T-helper 2 cell treated with Interferon-gamma antibody and Interleukin-4, amounts not matched to agents 100 ng/mL and 5 ng/mL, for 36 hours (primary cell): ENCODE data around the gene DDOST. TPM values are rescaled to one million over a fixed set of nuclear protein-coding genes. Genes with fewer than 3 reads are reported as not detected.

Experiments used
- intact Hi-C: fragments of 100-400 bp; cut with micrococcal nuclease; formaldehyde crosslinking; loops from one replicate; pipeline ENCODE4 v1.15.1; 2023
- total RNA-seq: library from RNA; stranded (reverse); gene quantifications from 2 replicates; pipeline ENCODE4 v1.2.3, GENCODE V29; 2022

DDOST gene
- 181 and 198 TPM in 2 replicates for total RNA-seq

DNA sequence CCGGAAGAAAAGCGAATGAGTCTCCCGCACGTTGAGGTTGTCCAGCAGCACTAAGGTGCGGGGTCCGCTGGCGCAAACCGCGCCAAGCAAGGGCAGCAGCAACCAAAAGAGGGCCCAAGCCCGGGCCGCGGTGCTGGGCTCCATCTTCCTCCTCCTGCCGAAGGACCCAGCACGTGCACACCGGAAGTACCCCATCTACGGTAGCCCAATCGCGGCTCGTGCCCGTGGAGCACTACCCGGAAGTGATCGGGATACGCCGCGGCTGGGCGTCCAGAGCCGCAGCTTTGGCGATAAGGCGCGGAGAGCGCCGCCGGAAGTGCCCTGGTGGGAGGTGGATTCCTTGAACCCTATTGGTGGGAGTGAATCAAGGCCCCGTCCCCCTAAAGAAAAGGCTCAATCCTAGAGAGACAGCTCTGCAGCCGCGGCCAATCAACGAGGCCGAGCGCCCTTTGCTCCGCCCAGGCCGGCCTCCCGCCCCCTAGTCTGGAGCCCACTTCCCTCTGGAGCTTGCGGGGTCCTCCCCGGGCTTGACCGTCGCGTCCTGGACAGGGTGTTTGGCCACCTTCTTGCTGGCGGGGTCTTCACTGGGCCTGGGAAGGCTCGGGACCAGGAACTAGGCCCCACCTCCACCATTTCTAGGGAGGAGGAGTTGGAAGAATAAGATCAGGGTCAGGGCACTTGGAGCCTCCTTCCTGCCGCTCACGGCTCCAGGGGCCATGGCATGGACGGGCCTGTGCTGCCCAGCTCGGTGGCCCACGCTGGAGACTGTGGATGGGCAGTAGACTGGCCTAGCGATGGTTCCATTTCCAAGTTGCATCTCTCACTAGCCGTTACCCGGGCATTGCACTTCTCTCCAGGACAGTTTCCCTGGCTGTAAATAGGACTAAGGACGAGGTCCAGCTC lies at the start of gene DDOST:
TSS of gene DDOST (minus strand) at position 163 of the 903 bp plus-strand sequence. CDS start at position 144, 19 bp downstream.
- intact Hi-C loops: loop anchor here (1.0 kb wide), 1 partner anchor 27 kb away; no protein-coding TSS in a partner anchor

DNA sequence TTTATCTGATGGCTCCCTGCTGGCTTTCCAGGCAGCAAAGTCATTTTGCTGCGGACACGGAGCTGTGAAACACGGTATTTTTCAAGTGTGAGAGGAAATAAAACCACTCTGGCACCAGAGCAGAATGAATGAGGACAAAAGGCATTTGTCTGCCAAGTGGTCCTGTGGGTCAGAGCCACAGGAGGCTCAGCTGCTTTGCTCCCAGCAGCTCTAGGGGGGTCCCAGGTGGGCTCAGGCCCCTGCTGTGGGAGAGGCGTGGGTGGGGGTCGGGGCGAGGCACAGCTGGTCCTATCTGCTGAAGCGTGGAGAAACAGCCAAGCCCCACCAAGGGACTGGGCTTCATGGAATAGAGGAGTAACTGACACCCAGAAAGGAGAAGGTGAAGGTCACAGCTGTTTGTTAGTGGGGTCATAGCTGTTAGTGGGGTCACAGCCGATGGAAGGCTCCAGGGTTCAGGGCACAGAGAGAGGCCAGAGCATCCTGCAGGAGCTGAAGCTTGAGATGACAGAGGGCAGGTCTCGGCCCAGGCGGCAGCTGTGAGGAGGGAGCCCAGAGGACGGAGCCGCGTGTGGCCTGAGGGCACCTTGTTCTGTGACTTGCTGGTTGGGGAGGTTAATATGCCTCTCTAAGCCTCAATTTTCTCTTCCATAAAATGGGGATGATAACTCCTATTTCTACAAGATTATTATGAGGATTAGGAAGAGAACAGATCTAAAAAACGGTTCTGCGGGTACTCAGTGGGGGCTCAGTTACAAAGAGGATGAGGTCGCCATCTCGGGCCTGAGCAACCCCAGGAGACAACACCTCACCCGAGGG lies 49.5 kb upstream of the DDOST start:
- intact Hi-C loops: no loop called here

DNA sequence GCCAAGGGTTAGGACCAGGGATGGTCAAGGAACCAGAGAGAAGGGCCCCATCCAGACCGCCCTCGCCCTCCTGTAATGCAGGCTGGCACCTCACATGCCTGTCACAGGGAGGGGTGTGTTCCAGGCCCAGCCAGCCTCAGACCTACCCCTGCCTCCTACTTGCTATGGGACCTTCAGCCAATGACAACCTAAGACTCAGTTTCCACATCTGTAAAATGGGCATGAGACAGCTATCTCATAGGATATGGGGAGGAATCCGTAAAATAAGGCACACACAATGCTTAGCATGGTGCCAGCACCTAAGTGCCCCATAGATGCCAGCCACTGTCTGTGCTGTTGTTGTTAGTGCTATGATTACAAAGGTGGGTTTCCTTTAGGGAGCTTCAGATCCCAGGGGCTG lies 48.7 kb upstream of the DDOST start:
- intact Hi-C loops: no loop called here

DNA sequence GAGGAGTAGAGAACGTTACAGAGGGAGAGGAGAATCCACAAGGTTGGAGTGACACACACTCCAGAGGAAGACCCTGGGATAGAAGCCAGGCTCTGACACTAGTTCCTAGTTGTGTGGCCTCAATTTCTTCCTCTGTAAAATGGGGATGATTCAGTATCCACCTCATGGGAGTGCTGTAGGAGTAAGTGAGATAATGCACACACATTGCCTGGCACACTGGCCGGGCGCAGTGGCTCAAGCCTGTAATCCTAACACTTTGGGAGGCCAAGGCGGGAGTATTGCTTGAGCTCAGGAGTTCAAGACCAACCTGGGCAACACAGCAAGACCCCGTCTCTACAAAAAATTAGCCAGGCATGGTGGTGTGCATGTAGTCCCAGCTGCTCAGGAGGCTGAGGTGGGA lies 47.7 kb upstream of the DDOST start:
- intact Hi-C loops: no loop called here

DNA sequence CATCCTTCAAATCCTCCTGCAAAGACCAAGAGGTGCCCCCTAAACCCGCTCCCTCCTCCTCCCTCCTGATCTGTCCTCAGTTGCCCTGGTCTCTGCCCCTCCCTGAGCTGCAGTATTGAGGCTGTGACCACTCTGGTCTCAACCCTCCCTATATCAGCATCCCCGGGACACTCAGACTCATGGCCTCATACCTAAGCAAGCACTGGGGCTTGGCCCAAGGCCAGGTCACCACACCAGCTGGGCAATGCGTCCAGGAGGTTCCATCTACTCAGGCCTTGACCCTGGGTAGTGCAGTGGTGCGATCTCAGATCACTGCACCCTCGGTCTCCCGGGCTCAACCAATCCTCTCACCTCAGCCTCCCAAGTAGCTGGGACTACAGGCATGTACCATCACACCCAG lies 46.9 kb upstream of the DDOST start:
- intact Hi-C loops: no loop called here

DNA sequence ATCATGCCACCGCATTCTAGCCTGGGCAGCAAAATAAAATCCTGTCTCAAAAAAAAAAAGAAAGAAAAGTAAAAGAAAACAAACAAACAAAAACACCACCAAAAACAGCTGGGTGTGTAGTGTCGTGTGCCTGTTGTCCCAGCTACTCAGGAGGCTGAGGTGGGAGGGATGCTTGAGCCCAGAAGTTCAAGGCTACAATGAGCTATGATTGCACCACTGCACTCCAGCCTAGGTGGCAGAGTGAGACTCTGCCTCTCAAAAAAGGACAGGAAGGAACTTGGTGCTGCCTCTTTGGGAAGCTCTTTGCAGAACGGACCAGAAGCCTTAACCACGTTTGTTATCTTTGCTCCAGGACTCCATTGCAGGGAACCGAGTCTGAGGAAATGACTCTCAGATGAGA lies 45.7 kb upstream of the DDOST start:
- intact Hi-C loops: no loop called here

DNA sequence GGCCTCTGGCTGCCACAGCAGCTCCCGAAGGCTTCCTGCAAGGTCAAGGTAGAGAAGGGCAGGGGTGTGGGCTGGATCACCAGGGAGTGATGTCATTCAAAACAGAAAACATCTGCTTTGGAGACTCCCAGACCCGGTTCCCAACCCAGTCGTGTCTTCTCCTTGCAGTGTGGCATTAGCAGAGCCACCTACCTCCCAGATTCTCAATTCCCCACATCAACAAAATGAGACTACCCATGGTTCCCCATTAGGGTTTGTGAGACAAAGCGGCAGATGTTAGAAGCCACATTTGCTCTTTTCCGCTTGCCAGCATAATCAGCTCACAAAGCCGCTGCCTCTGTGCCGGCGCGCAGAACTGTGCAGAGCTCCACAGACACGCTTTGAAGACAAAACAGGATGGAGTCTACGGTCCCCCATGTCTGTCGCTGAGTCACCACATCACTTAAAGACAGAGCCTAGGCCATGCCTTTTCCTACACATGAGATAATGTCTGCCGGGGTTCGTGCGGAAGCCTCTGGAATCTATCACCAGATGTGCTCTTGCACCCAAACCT lies 44.1 kb upstream of the DDOST start:
- intact Hi-C loops: no loop called here

DNA sequence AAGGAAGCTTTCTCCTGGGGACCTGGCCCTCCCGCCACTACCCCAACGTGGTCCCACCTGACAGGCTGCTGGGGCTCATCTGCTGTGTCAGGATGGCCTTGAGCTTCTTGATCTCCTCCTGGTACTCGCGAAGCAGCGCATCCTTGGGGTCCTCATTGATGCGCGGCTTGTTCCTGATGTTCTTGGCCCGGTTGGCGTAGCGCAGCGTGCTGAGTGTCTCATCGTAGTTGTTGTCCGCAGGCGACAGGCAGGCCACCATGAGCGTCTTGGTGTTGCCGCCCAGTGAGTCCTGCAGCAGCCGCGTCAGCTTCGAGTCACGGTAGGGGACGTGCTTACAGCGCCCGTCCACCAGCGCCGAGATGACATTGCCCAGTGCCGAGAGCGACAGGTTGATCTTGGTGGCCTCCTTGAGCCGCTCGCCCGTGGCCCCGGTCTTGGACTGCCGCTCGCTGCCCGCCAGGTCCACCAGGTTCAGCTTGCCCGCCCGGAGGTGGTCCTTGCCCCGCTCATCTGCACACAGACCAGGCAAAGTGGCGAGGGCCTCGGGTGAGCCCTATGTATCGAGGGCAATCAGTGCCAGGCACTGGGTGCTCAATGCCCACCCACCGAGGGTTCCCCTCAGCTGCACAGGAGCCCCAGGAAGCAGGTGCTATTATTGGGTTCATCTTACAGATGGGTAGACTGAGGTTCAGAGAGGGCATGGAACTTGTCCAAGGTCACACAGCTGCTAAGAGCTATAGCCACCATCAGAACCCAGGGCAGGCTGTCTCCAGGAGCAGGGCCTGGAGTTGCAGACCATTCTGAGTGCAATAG lies 43.4 kb upstream of the DDOST start:
- intact Hi-C loops: no loop called here

DNA sequence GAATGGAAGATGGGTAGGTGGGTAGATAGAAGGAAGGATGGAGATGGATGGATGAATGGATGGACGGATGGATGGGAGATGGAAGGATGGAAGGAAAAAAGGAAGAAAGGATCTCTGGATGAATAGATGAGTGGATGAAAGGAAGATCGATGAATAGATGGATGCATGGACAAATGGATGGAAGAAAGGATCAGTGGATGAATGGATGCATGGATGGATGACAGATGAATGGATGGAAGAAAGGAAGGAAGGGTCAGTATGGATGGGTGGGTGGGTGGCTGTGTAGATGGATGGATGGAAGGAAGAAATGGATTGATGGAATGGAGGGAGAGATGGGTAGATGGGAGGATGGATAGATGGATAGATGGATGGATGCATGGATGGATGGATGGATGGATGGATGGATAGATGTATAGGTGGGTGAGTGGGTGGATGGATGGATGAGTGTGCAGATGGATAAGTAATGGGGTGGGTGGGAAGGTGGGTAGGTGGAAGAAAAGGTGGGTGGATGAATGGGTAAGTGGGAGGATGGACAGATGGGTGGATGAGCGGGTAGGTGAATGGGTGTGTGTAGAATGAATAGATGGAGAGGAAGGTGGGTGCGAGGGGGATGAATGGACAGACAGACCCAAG lies 42.1 kb upstream of the DDOST start:
- intact Hi-C loops: no loop called here

DNA sequence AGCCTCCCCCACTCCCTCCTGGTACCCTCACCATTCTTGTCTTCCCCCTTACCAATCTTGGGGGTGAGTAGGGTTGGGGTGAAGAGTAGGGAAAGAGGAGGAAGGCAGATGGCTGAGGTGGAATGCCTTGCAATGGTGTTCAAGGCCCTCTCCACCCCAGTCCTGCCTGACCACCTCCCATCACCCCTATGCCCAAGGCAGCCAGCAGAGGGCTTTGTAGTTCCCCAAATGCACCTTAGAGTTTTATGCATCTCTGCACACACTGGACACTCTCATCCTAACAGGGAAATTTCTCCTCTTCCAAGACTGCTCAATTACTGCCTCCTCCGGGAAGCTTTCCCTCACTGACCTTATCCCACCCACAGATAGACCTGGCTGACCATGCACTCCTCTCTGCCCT lies 41.2 kb upstream of the DDOST start:
- intact Hi-C loops: no loop called here

DNA sequence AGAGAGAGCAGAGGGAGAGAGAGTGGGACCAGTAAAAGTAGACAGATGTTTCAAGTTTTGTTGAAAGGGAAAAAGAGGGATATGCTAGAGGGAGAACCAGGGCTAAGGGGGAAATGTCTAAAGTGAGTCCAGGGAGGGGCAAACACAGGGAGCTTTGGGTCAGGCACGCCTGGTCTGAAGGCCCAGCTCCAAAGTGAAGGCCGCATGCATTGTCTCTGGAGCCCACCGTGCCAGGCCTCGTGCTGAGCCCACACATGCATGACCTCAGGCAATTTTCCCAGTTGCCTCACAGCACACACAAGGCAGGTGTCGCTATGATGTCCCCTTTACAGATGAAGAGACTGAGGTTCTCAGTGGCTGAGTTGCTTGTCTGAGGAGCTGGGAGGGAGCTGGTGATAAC lies 40.7 kb upstream of the DDOST start:
- intact Hi-C loops: no loop called here

DNA sequence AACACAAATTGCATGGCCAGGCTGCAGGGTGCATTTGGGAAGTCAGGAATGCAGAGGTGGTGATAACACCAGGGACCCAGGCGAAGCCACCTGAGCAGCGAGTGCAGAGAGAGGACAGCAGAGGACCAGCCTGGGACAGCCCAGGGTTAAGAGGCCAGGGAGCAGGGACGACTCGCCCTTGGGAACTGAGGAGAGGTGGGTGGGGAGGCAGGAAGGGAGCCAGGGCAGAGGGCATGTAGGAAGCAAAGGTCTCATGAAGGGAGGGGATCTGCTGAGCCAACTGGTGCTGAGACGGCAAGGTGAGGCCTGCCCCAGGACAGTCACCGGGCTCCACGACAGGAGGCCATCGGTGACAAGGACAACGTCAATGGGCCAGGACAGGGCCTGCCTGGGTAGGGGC lies 40.3 kb upstream of the DDOST start:
- intact Hi-C loops: no loop called here

DNA sequence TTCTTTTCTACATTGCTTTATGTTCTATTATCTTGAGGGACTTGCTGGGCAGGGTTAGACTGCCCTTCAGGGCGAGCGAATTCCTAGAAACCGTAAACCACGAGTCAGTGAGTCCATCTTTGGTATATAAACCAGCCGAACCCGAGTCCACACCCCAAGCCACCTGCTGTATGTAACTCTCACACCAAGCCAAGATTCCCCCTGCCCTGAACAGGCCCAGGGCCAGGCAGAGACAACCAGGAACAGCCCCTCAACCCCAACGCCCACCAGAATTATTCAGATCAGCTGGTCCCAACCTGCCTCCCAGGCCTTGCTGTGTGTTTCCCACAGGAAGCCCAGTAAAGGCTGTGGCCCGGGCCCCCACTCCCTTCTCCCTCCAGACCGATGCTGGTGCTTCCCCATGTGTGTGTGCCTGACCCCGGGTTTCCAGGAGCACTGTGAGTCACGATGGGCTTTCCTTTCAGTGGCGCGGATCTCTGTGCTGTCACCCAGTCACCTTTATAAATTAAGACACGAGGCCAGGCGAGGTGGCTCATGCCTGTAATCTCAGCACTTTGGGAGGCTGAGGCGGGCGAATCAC lies 39.6 kb upstream of the DDOST start:
- intact Hi-C loops: no loop called here

DNA sequence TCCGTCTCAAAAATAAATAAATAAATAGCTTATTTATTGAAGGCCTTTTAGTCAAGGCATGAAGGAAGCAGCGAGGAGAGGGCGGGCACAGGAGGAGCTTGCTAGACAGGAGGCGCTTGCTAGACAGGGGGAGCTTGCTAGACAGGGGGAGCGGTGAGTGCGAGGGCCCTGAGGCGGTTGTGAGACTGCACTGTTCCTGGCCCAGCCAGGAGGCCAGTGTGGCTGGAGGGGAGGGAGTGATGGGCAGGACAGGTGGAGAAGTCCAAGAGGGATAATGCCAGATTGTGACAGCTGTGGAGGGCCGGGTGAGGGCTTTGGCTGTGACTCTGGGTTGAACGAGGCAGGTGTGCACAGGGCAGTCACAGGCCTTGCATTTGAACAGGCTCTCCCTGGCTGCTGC lies 38.4 kb upstream of the DDOST start:
- intact Hi-C loops: no loop called here

DNA sequence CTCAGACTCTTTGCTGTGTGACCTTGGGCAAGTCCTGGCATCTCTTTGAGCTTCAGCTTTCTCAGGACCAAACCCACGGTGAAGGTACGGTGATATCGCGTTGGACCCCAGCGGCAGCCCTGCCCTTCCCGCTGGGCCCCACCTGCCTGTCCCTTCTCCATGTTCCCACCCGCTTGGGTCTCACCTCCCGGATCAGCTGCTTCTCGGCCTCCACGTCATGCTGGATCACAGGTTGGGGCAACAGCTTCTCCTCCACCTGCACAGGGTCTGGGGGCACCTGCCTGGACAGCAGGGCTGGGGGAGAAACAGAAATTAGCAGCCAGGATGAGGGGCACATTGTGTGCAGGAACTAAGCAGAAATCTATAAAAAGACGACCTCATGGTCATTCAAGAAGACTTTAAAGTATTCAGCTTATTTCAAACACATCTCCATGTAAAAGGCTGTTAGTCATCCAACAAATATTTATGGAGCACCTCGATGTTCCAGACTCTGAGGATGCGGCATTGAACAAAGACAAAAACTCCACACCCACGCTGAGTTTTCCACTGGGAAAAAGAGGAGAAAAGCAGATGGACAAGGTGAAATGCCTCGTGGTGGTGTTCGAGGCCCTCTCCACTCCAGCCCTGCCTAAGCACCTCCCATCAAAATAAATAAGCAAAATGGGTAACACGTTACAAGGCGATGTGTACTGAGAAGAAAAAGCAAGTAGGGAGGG lies 37.2 kb upstream of the DDOST start:
- intact Hi-C loops: no loop called here

DNA sequence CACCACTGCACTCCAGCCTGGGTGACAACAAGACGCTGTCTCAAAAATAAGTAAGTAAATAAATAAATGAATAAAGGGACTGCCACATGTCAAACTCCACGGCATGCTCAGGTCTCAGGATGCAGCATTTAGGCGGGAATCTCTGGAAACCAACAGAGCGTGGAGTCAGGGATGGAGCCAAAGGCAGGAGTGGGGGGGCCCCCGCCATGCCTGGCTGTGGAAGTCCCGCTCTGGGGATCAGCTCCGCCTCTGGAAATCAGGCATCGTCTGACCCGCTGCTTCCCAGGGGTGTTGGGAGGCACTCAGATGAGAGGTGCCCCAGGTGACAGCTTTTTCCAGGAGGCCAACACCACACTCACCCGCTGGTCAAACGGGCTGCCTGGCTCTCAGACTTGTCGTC lies 36.4 kb upstream of the DDOST start:
- intact Hi-C loops: loop anchor here (2.0 kb wide), 1 partner anchor 35 kb away; the partner anchor contains the start of gene SH2D5

DNA sequence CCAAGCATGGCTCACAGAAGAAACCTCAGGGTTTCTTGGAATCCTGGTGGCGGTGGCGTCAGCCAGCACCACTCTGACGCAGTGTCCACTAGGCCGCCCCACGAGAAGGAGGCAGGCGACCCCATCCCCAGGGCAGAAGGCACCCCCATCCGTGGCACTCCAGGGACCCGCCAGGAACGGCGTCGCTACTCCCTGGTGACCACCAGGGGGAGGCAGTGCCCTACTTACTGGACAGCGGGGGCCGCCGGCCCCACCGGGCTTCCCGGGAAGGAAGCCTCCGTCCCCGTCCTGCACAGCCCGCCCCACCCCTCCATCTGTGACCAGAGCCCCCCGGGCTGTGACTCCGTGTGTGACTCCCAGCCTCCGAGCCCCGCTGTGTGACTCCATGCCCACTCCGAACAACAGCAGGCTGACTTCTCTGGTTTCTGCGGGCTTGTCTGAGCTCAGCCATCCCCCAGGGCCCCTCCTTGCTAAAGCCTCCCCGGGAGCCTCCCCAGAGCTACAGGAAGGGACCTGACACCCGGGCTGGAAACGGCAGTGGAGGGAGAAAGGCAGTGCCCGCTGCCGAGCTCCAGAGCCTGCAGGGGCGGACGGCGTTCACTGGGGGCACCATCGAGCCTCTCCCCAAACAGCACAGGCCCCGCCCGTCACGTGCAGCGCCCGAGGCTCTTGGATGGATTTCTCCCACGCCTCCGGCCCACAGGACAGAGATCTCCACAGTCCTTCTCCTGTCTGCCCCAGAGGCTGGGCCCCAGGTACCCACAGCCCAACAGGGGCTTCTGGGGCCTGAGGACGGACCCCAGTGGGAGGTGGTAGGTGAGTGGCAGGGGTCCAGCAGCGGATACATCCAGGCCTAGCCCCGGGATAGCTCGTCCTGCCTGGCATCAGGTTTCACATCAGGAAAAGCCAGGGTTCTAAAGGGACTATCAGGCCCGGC lies 35.5 kb upstream of the DDOST start:
- intact Hi-C loops: loop anchor here (1.0 to 2.0 kb wide), 2 partner anchors 36 to 499 kb away; partner anchors contain the start of gene SH2D5

DNA sequence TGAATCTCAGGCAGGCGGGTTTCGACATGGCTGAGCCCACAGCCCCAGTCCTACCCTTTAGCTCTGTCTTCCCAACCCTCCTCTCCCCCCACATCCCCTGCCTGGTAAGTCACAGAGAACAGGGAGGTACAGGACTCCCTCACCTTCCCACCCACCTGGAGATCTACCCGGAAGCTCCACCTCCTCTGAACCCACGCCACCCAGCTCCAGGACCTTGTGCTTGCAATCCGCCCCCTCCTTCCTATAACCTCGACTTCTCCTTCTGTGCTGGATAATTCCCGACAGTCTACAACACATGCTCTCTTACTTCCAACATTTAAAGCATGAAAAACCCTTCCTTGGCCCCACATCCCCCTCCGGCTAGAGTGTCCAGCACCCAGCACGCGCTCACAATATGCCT lies 34.3 kb upstream of the DDOST start:
- intact Hi-C loops: no loop called here
